Measurements from ENCODE around the gene TMOD1.

- TF ChIP-seq POLR2A (IDR thresholded peaks at IDR 0.05) (no peak), CTCF (IDR thresholded peaks at IDR 0.05) (no peak)
Measured at GRCh38 chr9:97562542-97562941, 61.1 kb downstream of the TMOD1 start.
